NK-92 (cell line): ENCODE data around the gene LIPA.

Source experiments
- DNase-seq: peaks from one replicate; lab custom pipeline; 2025; ENCODE audit not compliant: unreplicated experiment; lab: John Stamatoyannopoulos, UW

Gene LIPA

GRCh38 chr10:89241486-89242344 is 9.9 kb downstream of the LIPA start:
- no peak for DNase-seq

- no peak for DNase-seq
Measured at GRCh38 chr10:89241026-89241425, 10.5 kb downstream of the LIPA start.

- DNase-seq, result no peak
Measured at GRCh38 chr10:89240519-89240918, 11.1 kb downstream of the LIPA start.

GRCh38 chr10:89238956-89239644 is 12.5 kb downstream of the LIPA start:
- no peak for DNase-seq

- no peak for DNase-seq
Measured at GRCh38 chr10:89237849-89238248, 13.7 kb downstream of the LIPA start.

GRCh38 chr10:89236226-89236797 is 15.3 kb downstream of the LIPA start:
- DNase-seq, result no peak

GRCh38 chr10:89235073-89235798 is 16.3 kb downstream of the LIPA start:
- DNase-seq, result no peak

GRCh38 chr10:89233033-89233432 is 18.5 kb downstream of the LIPA start:
- DNase-seq, result no peak

- no peak for DNase-seq
Measured at GRCh38 chr10:89228962-89229361, 22.6 kb downstream of the LIPA start.

- DNase-seq, result no peak
Measured at GRCh38 chr10:89228146-89228545, 23.4 kb downstream of the LIPA start.

GRCh38 chr10:89226891-89227290 is 24.7 kb downstream of the LIPA start:
- DNase-seq, result no peak

- DNase-seq, result no peak
Measured at GRCh38 chr10:89224739-89225443, 26.7 kb downstream of the LIPA start.

GRCh38 chr10:89221919-89222318 is 29.7 kb downstream of the LIPA start:
- no peak for DNase-seq

GRCh38 chr10:89219513-89220218 is 31.9 kb downstream of the LIPA start:
- DNase-seq, result no peak

- DNase-seq, result no peak
Measured at GRCh38 chr10:89217057-89217990, 34.3 kb downstream of the LIPA start.

GRCh38 chr10:89216056-89216455 is 35.5 kb downstream of the LIPA start:
- no peak for DNase-seq

- DNase-seq, result no peak
Measured at GRCh38 chr10:89215511-89215910, 36.1 kb downstream of the LIPA start.

GRCh38 chr10:89214566-89215165 is 36.9 kb downstream of the LIPA start:
- DNase-seq, result no peak
